HG03039 (cell line): Measurements from ENCODE around the gene HMBS.
"Not testable (repeated sequence)": the region's sequence is repeated elsewhere in the genome, so short reads cannot be mapped to it uniquely, and the experiment has no call there.

Experiments used
- ATAC-seq: cut with Tn5 transposase; IDR thresholded peaks from one replicate; pipeline ENCODE4 v1.9.1; 2021; ENCODE audit warnings: mild to moderate bottlenecking, moderate library complexity; ENCODE audit not compliant: unreplicated experiment

HMBS gene

GRCh38 chr11:119084663-119085436 lies at the start of gene HMBS:
HMBS (plus strand) TSS chr11:119084881; CDS start chr11:119085034, 153 bp downstream.
- ATAC-seq, result peak; percentile 79

DNA sequence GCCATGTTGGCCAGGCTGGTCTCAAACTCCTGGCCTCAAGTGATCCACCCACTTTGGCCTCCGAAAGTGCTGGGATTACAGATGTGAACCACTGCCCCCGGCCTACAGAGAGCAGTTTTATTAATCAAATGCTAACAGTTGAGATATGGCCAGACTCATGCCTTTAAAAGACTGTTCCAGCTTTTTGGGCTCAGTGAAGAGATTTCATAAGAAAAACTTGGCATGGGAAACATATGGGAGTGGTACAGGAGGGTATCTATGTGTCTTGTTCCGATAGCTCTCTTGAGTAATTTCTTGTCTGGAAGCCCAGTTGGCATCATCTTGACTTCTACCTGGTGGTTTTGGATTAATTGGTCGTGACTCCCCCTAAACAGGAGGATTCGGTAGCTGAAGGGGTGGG lies 45.8 kb upstream of the HMBS start:
- ATAC-seq, result no peak

GRCh38 chr11:119039471-119039870 lies 45.2 kb upstream of the HMBS start:
- ATAC-seq, result not testable (repeated sequence)

- no peak for ATAC-seq
These were observed 42.7 kb upstream of the HMBS start for GRCh38 chr11:119041821-119042514.

DNA sequence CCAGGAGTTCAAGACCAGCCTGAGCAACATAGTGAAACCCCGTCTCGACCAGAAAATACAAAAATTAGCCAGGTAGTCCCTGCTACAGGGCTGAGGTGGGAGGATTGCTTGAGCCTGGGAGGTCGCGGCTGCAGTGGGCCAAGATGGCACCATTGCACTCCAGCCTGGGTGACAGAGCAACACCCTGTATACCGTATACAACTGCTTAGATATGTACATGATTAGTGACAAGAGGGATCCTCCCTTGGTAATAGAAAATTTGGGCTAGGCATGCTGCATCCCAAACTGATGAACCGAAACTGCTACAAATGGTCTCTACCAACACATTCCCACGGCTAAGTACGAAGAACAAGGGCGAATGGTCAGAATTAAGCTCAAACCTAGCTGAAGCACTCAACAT lies 41.8 kb upstream of the HMBS start:
- no peak for ATAC-seq

GRCh38 chr11:119044708-119045107 lies 40.0 kb upstream of the HMBS start:
- ATAC-seq, result no peak

DNA sequence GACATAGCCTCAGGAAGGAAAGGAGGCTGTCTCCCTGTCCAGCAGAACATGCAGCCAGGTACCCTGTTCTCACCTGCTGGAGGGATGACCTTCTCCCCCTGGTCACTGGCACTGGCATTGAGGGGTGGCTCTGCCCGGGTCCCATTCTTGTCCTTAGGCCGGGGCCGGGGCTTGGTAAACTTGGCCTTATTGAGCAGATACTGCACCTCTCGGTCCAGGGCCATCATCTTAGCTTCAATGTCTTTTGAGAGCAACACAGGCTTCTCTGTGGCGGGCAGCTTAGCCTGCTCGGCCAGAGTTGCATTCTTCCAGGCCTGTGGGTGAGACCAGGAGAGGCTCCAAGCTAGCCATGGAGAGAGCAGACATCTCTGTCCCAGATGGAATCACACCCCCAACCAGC lies 38.2 kb upstream of the HMBS start:
- ATAC-seq, result no peak

GRCh38 chr11:119047205-119047604 lies 37.5 kb upstream of the HMBS start:
- ATAC-seq, result no peak

- no peak for ATAC-seq
These were observed 36.0 kb upstream of the HMBS start for GRCh38 chr11:119048644-119049043.

- ATAC-seq, result no peak
These were observed 35.6 kb upstream of the HMBS start for GRCh38 chr11:119049081-119049480.

- peak; percentile 53 for ATAC-seq
These were observed 33.1 kb upstream of the HMBS start for GRCh38 chr11:119051440-119052162.

- no peak for ATAC-seq
These were observed 32.4 kb upstream of the HMBS start for GRCh38 chr11:119052163-119052814.

GRCh38 chr11:119054418-119054817 lies 30.3 kb upstream of the HMBS start:
- no peak for ATAC-seq

GRCh38 chr11:119055901-119056300 lies 28.8 kb upstream of the HMBS start:
- no peak for ATAC-seq

DNA sequence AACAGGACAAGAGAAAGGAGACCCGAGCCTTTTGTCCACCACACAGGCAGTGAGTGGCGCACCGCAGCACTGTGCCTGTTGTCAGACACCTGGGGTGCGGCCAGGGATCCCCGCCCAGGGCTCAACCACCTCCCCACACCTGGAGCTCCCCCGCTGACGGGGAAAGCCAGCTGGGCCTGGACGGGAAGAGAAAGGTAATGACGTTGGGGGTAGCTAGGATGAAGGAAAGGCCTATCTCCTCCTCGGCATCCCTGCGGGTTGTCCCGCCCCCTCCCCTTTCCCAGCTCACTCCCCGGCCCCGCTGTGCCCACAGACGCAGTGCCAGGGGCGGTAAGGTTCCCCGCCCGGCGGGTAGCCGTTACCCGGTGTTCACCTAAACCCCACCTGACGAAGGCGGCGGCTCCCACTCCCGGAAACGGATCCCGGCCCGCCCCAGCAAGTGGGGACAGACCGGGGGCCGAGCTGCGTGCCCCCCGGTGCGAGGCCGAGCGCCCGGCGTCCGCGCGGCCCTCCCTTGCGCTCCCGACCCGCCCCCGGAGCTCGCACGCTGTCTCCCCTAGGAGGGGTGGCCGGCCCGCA lies 28.2 kb upstream of the HMBS start:
- ATAC-seq, result peak; percentile 6

DNA sequence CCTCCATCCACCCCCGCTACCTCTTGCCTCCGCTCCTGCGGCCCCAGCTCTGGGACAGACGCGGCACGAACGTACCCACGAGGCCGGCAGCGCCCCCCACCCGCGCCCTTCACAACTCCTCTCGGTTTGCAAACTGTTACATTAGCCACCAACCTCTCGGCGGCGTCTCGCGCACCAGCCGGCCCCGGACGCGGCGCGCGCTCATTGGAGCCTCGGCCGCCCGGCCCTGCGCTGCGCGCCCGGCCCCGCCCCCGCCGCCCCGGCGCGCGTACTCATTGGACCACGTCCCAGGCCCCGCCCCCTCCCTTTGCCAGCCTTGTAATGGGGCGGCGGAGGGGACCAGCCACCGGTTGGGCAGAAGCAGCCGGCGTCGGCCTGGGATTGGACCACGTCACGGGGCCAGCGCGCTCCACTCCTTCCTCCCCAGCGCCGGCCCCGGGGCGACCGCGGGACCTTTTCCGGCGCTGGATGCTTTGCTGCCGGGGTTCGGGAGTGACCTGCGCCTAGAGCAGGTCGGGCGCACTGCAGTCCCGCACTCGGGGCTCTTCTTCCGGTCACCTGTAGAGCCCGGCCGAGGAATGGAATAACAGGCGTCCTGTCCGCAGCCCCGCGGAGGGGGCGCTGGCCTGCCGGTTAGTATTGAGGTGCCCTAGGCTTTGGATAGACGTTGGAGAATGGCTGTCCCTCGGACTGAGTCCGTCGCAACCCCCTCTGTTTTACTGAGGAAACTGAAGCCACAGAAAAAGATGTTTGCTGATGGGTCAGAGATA lies 27.5 kb upstream of the HMBS start, which contains the start of gene HYOU1:
Gene HYOU1 (minus strand): TSS at position 206 of the 770 bp plus-strand sequence. CDS start 1,045 bp downstream, outside the sequence.
- peak; percentile 81 for ATAC-seq

GRCh38 chr11:119059128-119059527 lies 25.6 kb upstream of the HMBS start:
- not testable (repeated sequence) for ATAC-seq

GRCh38 chr11:119061256-119061655 lies 23.4 kb upstream of the HMBS start:
- no peak for ATAC-seq

DNA sequence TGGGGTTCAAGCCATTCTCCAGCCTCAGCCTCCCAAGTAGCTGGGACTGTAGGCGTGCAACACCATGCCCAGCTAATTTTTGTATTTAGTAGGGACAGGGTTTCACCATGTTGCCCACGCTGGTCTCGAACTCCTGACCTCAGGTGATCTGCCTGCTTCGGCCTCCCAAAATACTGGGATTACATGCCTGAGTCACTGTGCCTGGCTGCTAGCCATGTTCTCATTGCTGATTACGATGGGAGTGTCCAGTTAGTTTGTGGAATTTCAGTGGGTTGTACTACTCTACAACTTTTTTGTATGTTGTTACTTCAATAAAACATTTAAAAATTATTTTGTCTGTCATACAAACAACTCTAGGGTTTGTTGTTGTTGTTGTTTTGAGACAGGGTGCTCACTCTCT lies 21.9 kb upstream of the HMBS start:
- ATAC-seq, result no peak

GRCh38 chr11:119065369-119065768 lies 19.3 kb upstream of the HMBS start:
- ATAC-seq, result no peak
